CD4-positive, alpha-beta T cell (primary cell): ENCODE results near the gene FRMPD1. TPM values are rescaled to one million over a fixed set of nuclear protein-coding genes. Genes with fewer than 3 reads are reported as not detected.

Experiments used
- ATAC-seq: fragments of 200-7000 bp; cut with Tn5 transposase; one replicate; pipeline ENCODE4 v1.10.0; 2022; ENCODE audit warnings: mild to moderate bottlenecking; ENCODE audit not compliant: poor library complexity
- CTCF ChIA-PET: fragments of 350-600 bp; sonication (Branson Sonifier 250); formaldehyde crosslinking; loops from one replicate; lab custom pipeline; 2021; ENCODE audit warnings: antibody characterized with exemption, inconsistent platforms; lab: Charles Lee
- POLR2A ChIA-PET: fragments of 350-600 bp; sonication (Branson Sonifier 250); formaldehyde crosslinking; loops from one replicate; lab custom pipeline; 2021; ENCODE audit warnings: antibody characterized with exemption, inconsistent platforms; lab: Charles Lee
- DNase-seq, 14 experiments: peaks; one replicate each; pipeline ENCODE4 v3.0.0-alpha.2; 2013 to 2020; ENCODE audit warnings: mixed read lengths in 2 of 14
- H3K27ac ChIP-seq, 2 donors: one replicate each; pipeline versions ENCODE4 v1.5.1 to v1.7.0; 2013; ENCODE audit warnings: low read length in 2 of 2, low read depth in 1 of 2, mild to moderate bottlenecking in 1 of 2
- H3K27me3 ChIP-seq, 2 experiments: 1 replicate in 1 of 2; 2 replicates in 1 of 2; pipeline versions ENCODE4 v1.6.1 to v1.7.0; 2013; ENCODE audit warnings: low read length in 2 of 2, control low read depth in 1 of 2, mild to moderate bottlenecking in 1 of 2, moderate library complexity in 1 of 2; ENCODE audit not compliant: insufficient read depth in 2 of 2, control insufficient read depth in 1 of 2
- H3K36me3 ChIP-seq: one replicate; pipeline ENCODE4 v1.6.1; 2013; ENCODE audit warnings: low read length, control low read depth; ENCODE audit not compliant: insufficient read depth
- H3K4me1 ChIP-seq: one replicate; pipeline ENCODE4 v1.6.1; 2013; ENCODE audit warnings: low read length, control low read depth; ENCODE audit not compliant: insufficient read depth
- H3K4me3 ChIP-seq: one replicate; pipeline ENCODE4 v1.5.1; 2013; ENCODE audit warnings: mild to moderate bottlenecking, low read length, moderate library complexity
- H3K9me3 ChIP-seq, 2 experiments: 1 replicate in 1 of 2; 2 replicates in 1 of 2; pipeline versions ENCODE4 v1.6.1 to v1.7.0; 2013; ENCODE audit warnings: low read length in 2 of 2, mild to moderate bottlenecking in 2 of 2, control low read depth in 1 of 2, moderate library complexity in 1 of 2; ENCODE audit not compliant: control insufficient read depth in 1 of 2, insufficient read depth in 1 of 2
- H3K27ac Mint-ChIP-seq: one replicate; pipeline ENCODE4 v1.8.0; 2020; ENCODE audit warnings: mixed read lengths
- H3K27me3 Mint-ChIP-seq: one replicate; pipeline ENCODE4 v1.8.0; 2021; ENCODE audit warnings: mixed read lengths
- H3K36me3 Mint-ChIP-seq: one replicate; pipeline ENCODE4 v1.8.0; 2021; ENCODE audit warnings: low read depth, mixed read lengths
- H3K4me1 Mint-ChIP-seq: one replicate; pipeline ENCODE4 v1.8.0; 2021; ENCODE audit warnings: low read depth, mixed read lengths
- H3K4me3 Mint-ChIP-seq: one replicate; pipeline ENCODE4 v1.8.0; 2020; ENCODE audit warnings: mild to moderate bottlenecking, mixed read lengths
- H3K9me3 Mint-ChIP-seq: one replicate; pipeline ENCODE4 v1.8.0; 2020; ENCODE audit warnings: mixed read lengths
- intact Hi-C, 2 experiments: fragments of 100-400 bp; cut with DNase I in 1 of 2; cut with micrococcal nuclease in 1 of 2; formaldehyde crosslinking; loops; one replicate each; pipeline versions ENCODE4 v1.15.1 to v1.9.0; 2023 to 2025; cut with DNase I, micrococcal nuclease
- total RNA-seq, 174 experiments: library from RNA in 2 of 174; stranded (reverse) in 2 of 174; gene quantifications; one replicate each; pipeline ENCODE4 v1.2.3 and lab custom pipeline; 2021 to 2026
- TF ChIP-seq, protein P1 (sequence below): fragments of 200-600 bp; IDR thresholded peaks from one replicate; pipeline ENCODE4 v1.8.0; 2022; ENCODE audit warnings: antibody characterized with exemption, mild to moderate bottlenecking

FRMPD1 gene
- total RNA-seq, 2 experiments from 2014 or later, result not detected

- peaks cover 0 to 4% of the 10 kb centered on the region in 2 experiments for H3K9me3 ChIP-seq
- H3K27me3 Mint-ChIP-seq, result peaks cover 82% of the 10 kb centered on the region
- no peak overlapping the region for H3K4me3 ChIP-seq
- H3K4me3 Mint-ChIP-seq, result no peak overlapping the region
- TF ChIP-seq, protein P1, sequence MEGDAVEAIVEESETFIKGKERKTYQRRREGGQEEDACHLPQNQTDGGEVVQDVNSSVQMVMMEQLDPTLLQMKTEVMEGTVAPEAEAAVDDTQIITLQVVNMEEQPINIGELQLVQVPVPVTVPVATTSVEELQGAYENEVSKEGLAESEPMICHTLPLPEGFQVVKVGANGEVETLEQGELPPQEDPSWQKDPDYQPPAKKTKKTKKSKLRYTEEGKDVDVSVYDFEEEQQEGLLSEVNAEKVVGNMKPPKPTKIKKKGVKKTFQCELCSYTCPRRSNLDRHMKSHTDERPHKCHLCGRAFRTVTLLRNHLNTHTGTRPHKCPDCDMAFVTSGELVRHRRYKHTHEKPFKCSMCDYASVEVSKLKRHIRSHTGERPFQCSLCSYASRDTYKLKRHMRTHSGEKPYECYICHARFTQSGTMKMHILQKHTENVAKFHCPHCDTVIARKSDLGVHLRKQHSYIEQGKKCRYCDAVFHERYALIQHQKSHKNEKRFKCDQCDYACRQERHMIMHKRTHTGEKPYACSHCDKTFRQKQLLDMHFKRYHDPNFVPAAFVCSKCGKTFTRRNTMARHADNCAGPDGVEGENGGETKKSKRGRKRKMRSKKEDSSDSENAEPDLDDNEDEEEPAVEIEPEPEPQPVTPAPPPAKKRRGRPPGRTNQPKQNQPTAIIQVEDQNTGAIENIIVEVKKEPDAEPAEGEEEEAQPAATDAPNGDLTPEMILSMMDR, result no peak
- H3K36me3 ChIP-seq, result no peaks in the 10 kb centered on the region
- H3K27me3 ChIP-seq, result peaks cover 50 to 65% of the 10 kb centered on the region in 2 experiments
- peaks cover 16% of the 10 kb centered on the region for H3K4me1 ChIP-seq
- peaks cover 14% of the 10 kb centered on the region for H3K4me1 Mint-ChIP-seq
- CTCF ChIA-PET, result no interaction called here
- no peaks in the 10 kb centered on the region for H3K9me3 Mint-ChIP-seq
- POLR2A ChIA-PET, result no interaction called here
- no peaks in the 10 kb centered on the region for H3K36me3 Mint-ChIP-seq
- H3K27ac Mint-ChIP-seq, result no peak overlapping the region
- ATAC-seq, result no peak
- no peak for DNase-seq
- no peak overlapping the region for H3K27ac ChIP-seq
- intact Hi-C loops, result no loop called here
Observed at GRCh38 chr9:37652261-37652660, 1.5 kb downstream of the FRMPD1 start.

DNA sequence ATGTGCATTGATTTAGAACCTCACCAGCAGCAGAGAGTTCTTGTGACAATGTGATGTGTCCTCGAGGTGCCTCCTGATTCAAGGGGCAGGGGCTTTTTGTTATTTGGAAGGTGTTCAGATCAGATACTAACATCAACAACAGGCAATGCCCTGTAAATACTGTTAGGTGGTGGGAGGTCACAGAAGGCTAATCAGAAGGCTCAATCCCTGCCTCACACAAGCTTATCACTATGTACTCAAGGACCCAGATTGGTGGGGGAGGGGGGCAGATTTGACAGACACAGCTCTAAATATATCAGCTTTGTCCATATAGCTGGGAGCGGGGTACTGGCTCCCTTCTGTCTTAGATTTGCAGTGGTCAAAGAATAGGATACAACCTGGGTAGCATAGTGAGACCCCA is 2.6 kb downstream of the FRMPD1 start:
- H3K27ac Mint-ChIP-seq, result no peak overlapping the region
- CTCF ChIA-PET, result no interaction called here
- peaks cover 87% of the 10 kb centered on the region for H3K27me3 Mint-ChIP-seq
- H3K27me3 ChIP-seq, result peaks cover 50 to 66% of the 10 kb centered on the region in 2 experiments
- peaks cover 14% of the 10 kb centered on the region for H3K4me1 Mint-ChIP-seq
- no peak overlapping the region for H3K4me3 ChIP-seq
- H3K27ac ChIP-seq, result no peak overlapping the region
- H3K36me3 Mint-ChIP-seq, result no peaks in the 10 kb centered on the region
- POLR2A ChIA-PET, result no interaction called here
- intact Hi-C loops, result no loop called here
- DNase-seq, result no peak
- peaks cover 0 to 4% of the 10 kb centered on the region in 2 experiments for H3K9me3 ChIP-seq
- H3K4me3 Mint-ChIP-seq, result no peak overlapping the region
- no peaks in the 10 kb centered on the region for H3K9me3 Mint-ChIP-seq
- peaks cover 16% of the 10 kb centered on the region for H3K4me1 ChIP-seq
- ATAC-seq, result no peak
- no peaks in the 10 kb centered on the region for H3K36me3 ChIP-seq
- TF ChIP-seq, protein P1, result no peak

DNA sequence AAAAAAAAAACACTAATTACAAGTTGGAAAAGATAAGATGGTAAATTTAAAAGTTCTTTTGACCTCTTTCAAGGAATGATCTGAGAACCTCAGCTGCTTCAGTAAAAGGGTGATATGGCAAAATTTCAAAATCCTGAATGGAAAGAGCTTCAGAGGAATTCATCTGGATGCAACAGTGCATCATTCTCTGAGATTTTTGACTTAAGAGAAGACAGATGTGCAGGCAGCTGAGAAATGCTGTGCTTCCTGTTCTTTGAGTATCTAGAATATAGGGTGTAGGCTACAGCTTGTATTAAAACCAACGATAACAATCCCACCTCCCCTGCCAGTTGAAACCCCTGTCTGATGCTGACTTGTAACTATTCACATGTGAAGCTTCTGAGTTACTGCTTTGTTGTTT is 6.2 kb downstream of the FRMPD1 start:
- Histone ChIP-seq H3K4me3 (no peak overlapping the region), H3K9me3 (no peaks in the 10 kb centered on the region), H3K27ac (no peak overlapping the region), H3K27me3 (peaks cover 29 to 55% of the 10 kb centered on the region in 2 experiments), H3K4me1 (no peaks in the 10 kb centered on the region), H3K36me3 (no peaks in the 10 kb centered on the region)
- intact Hi-C loops, result no loop called here
- Mint-ChIP-seq H3K36me3 (no peaks in the 10 kb centered on the region), H3K9me3 (no peaks in the 10 kb centered on the region), H3K4me1 (peaks cover 1% of the 10 kb centered on the region), H3K27ac (no peak overlapping the region), H3K4me3 (no peak overlapping the region), H3K27me3 (peaks cover 75% of the 10 kb centered on the region)
- DNase-seq (no peak), ATAC-seq (no peak)
- TF ChIP-seq, protein P1, result no peak
- CTCF ChIA-PET, result interaction anchor here (0.9 kb wide), 1 partner anchor 19 kb away, joined by 3 read pairs; no protein-coding TSS in a partner anchor
- POLR2A ChIA-PET, result no interaction called here
